Measurements from ENCODE around the gene BCL7C.
A peak's percentile ranks its signal among the peaks of the same experiment; 100 is the strongest.
"Not testable (repeated sequence)": the region's sequence is repeated elsewhere in the genome, so short reads cannot be mapped to it uniquely, and the experiment has no call there.

BCL7C gene

DNA sequence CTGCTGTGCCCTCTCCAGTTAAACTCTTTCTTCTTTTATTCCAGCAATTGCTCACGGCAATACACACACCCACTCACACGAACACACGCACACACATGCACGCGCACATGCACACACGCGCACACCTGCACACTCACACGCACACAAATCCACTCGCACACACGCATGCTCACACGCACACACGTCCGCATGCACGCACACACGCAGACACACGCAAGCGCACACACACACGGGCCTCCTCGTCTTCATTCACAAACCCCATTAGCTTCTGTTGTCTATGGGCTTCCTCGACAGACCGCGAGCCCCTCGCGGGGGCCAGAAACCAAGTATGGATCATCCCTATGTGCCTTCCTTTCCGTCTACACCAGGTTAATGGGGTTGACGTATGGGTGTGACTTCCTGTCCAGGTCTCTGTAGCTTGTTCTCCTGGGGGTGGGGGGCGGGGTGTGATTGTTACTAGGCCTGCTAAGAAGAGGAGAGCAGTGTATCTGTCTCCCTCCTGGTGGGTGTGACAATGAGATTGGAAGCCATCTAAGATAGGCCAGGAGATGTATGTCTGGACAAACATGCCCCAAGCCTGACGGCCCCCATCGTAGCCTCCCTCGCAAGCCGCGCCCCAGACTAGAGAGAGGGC, 1.9 kb upstream of the BCL7C start:
- no peak for DNase-seq (ENCODE audit: low read depth)

DNA sequence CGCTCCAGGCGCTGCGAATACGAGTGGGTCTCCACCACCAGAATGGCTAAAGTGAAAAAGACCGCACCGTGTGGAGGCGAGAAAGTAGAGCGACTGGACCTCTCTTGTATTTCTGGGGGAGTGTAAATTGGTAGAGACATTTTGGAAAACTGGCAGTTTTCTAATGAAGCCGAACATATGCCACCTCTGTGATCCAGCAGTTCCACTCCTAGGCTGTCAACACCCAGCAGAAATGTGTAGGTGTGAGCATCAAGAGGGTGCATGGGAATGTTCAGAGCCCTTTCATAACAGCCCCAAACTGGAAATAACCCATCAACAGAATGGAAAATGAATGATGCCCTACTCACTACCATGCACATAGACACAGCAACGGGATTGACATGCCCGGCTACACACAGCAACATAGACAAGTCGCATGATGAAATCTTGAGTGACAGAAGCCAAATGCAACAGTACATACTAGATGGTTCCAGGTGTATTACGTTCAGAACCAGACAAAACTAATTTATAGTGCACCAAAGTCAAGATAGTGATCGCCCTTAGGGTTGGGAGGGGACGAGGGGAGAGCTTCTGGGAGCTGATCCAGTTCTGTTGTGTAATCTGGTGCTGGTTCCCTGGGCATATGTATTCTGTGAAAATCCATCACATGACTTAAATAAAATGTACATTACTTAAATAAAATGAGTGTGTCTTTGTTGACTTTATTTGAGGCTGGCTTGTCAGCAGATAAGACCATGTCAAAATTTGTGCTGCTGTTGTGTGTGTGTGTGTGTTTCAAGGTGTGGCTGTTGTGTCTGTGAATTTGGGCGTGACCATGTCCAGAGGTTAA, 877 bp upstream of the BCL7C start:
- DNase-seq (ENCODE audit: low read depth) = no peak

DNA sequence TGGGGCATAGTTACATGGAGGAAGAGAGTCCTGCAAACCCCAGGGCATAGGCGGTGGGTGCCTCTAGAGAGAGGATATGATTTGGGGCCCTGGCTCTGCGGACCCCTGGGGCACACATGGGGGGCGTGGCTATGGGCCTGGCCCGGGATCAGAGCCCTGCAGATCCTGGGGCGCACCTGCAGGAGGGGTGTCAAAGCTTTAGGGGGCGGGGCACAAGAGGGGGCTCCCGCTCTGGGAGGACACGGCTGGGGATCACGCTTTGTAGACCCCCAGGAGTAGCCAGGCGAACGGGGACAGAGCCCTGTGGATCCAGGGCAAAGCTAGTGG, 497 bp downstream of the BCL7C start:
- no peak for DNase-seq (ENCODE audit: low read depth)

- no peak for DNase-seq (ENCODE audit: low read depth)
Observed at GRCh38 chr16:30892670-30893416, 1.0 kb downstream of the BCL7C start.

DNA sequence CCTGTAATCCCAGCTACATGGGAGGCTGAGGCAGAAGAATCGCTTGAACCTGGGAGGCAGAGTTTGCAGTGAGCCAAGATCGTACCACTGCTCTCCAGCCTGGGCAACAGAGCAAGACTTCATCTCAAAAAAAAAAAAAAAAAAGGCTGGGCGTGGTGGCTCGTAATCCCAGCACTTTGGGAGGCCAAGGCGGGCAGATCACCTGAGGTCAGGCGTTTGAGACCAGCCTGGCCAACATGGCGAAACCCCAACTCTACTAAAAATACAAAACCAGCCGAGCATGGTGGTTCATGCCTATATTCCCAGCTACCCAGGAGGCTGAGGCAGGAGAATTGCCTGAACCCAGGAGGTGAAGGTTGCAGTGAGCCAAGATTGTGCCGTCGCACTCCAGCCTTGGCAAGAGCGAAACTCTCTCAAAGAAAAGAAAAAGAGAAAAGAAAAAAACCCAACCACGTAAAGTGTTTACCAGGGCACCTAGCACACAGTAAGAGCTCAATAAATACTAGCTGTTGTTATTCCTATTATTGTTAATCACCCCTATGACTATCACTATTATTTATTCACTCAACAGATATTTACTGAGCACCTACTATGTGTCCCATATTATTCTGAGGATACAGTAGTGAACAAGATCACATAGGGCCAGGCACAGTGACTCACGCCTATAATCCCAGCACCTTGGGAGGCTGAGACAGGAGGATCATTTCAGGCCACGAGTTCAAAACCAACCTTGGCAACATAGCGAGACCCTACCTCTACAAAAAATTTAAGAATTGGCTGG, 2.6 kb downstream of the BCL7C start:
- DNase-seq (ENCODE audit: low read depth) = not testable (repeated sequence)

- DNase-seq (ENCODE audit: low read depth) = no peak
Observed at GRCh38 chr16:30889721-30890120, 4.2 kb downstream of the BCL7C start.

GRCh38 chr16:30888856-30889499, 4.9 kb downstream of the BCL7C start:
- DNase-seq (ENCODE audit: low read depth) = no peak

DNA sequence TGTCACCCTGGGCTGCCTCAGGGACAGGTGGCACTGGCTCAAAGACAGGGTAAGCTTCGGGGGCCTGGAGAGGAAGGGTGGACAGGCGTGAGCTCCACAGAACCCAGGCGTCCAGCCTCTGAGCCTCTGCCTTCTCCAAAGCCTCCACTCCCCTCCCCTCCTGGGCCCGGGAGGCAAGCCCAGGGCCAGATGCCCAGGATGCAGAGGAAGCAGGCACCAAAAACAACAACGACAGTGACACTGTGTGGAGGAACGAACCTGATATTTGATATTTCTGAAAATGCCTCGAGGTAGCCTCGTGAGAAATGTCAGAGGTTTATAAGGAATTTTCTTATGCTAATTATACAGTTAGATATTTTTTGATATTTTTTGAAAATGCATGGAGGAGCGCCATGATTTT, 6.0 kb downstream of the BCL7C start:
- DNase-seq (ENCODE audit: low read depth) = no peak

GRCh38 chr16:30886145-30886544, 7.7 kb downstream of the BCL7C start:
- no peak for DNase-seq (ENCODE audit: low read depth)

DNA sequence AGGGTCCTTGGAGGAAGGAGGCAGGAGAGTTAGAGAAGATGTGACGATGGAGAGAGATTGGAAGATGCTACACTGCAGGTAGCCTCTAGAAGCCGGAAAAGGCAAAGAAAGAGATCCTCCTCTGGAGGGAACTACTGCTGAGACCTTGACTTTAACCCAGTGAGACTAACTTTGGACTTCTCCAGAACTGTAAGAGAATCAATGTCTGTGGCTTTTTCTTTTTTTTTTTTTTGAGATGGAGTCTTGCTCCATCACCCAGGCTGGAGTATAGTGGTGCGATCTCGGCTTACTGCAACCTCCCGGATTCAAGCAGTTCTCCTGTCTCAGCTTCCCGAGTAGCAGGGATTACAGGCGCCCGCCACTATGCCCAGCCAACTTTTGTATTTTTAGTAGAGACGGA, 8.7 kb downstream of the BCL7C start:
- DNase-seq (ENCODE audit: low read depth) = no peak

GRCh38 chr16:30884760-30885159, 9.1 kb downstream of the BCL7C start:
- no peak for DNase-seq (ENCODE audit: low read depth)

DNA sequence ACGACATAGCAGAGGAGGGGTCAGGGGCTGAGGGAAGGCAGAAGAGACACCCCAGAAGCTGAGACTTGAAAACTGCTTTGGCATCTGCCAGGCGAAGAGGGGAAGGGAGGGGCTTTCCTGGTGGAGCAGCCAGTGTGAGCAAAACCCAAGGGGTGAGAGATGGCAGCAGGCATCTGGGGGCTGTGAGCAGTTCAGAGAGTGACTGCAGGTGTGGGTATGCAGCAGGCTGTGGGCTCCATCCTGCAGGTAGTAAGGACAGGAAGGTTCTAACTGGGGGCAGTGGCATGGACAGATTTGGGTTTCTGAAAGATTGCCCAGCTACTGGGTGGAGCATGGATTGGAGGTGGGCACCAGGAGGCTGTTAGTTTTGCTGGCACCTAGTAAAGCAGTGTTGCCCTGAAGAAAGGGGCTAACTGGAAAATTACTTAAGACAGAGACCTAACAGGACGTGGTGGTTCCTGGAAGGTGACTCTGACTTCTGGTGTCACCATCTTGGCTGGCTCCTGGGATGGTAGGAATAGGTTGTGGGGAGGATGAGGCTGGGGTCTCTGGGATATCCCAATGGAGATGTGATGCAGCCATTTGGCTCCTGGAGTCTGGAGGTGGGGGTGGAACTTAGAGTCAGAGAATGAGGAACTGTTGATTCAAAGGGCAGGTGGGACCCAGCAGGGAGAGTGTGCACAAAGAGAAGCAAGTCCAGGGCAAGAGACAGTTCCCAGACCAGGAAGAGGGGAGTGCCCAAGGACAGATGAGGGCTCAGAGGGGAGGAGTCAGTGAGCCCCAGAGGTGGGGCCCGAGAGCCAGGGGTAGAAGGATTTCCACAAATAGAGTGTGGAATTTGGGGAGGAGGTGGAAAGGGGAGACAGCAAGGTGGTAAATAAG, 11.2 kb downstream of the BCL7C start:
- DNase-seq (ENCODE audit: low read depth) = no peak

- DNase-seq (ENCODE audit: low read depth) = no peak
Observed at GRCh38 chr16:30876867-30877266, 17.0 kb downstream of the BCL7C start.

DNA sequence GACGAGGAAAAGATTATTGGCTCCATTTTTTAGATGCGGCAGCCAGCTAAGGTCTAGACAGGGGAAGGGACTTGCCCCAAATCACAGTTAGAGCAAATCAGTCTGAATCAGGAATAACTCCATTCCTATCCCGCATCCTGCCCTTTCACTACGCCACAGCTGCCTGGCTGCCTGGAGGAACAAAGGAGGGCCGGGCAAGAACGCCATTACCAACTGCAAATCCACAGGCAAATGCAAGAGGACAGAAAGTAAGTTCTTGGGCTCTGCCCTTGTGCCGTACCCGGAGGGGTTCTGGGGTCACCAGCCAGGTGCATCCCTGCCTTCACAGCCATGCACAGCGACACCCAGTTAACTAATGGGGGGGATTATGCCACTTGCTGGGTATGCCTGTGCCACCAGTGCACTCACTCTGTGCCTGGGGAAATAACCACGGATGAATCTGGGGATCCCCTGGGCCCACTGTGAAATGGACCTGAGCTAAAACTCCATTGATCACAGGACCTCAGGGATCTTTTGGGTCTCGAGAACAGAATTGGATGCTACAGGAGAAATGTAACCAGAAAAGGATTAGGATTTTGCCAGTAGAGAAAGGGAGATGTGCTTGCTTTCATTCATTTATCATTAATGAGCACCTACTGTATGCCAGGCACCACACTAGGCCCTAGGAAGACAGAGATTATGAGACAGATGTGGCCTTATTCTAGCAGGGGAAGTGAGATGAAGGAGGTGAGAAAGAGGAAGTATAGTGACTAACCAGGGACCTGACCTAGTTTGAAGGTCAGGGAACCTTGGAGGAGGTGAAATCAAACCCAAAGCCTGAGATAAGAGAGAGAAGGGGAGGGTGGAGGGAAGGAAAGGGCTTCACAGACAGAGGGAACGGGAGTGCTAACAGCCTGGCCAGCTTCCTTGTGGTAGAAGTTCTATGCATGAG, 17.7 kb downstream of the BCL7C start:
- DNase-seq (ENCODE audit: low read depth) = no peak

GRCh38 chr16:30874821-30875717, 18.8 kb downstream of the BCL7C start:
- DNase-seq (ENCODE audit: low read depth) = peak; percentile 74

DNA sequence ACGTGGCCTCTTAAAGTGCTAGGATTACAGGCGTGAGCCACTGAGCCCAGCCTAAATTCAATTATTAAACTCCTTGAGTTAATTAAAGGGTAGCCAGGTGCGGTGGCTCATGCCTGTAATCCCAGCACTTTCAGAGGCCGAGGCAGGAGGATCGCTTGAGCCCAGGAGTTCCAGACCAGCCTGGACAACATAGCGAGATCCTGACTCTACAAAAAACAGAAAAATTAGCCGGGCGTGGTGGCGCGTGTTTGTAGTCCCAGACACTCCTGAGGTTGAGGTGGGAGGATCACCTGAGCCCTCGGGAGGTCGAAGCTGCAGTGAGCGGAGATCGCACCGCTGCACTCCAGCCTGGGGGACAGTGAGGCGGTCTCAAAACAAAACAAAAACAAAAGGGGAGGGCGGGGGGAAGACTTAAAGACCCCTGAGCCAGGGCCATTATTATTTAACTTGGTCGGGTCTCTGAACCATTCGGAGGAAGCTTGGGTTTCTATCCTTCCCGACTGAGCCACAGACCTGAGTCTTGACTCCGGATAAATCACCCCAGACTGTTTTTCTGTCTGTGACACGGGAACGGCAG, 19.5 kb downstream of the BCL7C start:
- DNase-seq (ENCODE audit: low read depth) = no peak

DNA sequence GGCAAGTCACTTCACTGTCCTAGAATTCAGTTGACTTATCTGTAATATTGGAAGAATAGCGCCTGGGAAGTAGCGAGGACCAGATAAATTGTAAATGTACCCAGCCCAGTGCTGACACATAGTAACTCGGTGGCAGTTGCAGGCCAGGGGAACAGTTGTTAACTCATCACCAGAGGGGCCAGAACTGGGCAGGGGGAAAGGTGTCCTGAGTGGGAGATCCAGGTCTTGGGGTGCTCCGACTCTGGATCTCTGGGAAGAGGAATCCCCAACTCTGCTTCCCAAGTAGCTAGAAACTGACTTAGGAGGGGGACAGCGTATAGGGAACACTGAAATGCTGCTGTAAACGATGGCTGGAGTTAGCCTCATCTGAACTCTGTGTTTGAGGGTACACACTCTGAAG, 23.0 kb downstream of the BCL7C start:
- no peak for DNase-seq (ENCODE audit: low read depth)

GRCh38 chr16:30867747-30868146, 26.1 kb downstream of the BCL7C start:
- DNase-seq (ENCODE audit: low read depth) = no peak

Measured in T follicular helper cell (primary cell).